HG03378 (cell line): ENCODE results near the gene BPIFB6.

ENCODE experiments used
- ATAC-seq: cut with Tn5 transposase; IDR thresholded peaks from one replicate; pipeline ENCODE4 v1.9.1; 2021; ENCODE audit warnings: mild to moderate bottlenecking, moderate library complexity; ENCODE audit not compliant: unreplicated experiment

The BPIFB6 gene

DNA sequence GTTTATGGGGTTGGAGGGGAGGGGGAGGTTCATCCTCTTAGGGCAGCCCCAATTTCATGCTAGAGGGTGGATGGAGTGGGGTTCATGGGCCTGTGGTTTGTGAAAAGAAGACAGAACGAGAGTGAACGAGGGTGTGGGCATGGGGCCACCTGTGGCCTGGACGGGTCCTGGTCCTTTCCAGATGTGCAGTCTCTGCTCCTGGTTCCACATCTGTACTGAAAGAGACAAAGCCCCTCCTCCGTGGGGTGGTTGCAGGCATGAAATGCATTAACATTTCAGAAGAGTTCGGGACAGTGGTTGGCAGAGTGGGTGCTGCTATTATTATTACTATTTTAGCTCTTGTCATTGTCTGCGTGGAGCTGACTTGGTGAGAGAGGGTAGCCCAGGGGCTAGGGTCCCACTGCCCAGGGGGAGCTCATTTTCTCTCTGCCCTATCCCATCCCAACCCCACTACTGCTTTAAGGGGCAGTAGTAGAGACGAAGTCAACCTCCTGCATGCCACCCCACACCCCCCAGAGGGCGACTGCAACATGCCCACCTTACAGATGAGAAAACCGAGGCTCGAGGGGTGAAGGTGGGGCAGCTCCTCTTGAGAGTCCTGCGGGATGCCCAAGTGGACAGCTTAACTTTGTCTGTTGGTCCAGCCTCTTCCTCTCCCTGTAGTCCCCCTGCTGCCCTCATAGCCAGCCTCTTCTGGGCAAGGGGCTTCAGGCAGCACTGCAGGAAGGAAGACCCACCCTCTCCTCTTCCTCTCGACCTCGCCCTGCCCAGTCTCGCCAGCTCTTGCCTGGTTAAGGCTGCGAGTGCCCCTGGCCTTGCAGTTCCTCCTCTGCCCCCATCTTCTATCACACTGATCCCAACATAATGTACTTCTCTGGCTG lies 15.5 kb upstream of the BPIFB6 start:
- ATAC-seq = no peak

DNA sequence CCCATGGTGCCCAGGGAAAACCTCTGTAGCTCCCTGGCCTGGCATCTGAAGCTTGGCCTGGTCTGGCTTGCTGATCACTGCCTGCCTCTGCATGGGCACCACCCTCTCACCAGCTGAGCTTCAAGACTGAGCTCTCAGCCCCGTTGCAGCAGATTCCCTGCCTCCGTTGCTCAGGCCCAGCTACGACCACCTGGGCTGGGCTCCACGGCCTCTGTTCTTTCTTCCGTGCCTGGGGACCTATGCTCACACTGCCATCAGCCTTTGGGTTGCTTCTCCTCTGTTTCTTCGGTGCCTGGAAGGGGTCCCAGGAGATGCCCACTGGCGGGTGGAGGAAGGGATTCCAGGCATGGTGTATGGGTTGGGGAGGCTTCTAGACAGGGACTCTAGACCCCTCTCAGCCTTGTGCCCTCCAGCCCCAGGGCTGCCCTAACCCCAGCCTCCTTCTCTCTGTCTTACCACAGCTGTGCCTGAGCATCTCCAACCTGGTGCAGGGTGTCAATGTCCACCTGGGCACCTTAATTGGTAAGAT lies 14.8 kb upstream of the BPIFB6 start:
- no peak for ATAC-seq

DNA sequence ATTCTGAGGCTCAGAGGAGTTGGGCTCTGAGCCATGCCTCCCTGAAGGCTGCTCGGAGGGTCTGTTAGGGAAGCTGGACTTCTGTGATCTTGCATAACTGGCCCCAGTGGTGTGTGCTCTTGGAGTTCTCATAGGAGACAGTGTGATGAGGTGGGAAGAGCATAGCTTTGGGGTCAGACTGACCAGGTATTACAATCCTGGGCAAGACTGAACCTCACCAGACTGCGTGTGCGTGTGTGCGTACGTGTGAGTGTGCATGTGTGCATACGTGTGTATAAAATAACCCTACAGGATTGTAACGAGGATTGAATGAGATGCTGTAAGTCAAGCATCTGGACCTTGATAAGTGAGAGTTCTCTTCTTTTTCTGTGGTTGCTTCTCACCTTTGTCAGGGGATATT lies 13.9 kb upstream of the BPIFB6 start:
- no peak for ATAC-seq

DNA sequence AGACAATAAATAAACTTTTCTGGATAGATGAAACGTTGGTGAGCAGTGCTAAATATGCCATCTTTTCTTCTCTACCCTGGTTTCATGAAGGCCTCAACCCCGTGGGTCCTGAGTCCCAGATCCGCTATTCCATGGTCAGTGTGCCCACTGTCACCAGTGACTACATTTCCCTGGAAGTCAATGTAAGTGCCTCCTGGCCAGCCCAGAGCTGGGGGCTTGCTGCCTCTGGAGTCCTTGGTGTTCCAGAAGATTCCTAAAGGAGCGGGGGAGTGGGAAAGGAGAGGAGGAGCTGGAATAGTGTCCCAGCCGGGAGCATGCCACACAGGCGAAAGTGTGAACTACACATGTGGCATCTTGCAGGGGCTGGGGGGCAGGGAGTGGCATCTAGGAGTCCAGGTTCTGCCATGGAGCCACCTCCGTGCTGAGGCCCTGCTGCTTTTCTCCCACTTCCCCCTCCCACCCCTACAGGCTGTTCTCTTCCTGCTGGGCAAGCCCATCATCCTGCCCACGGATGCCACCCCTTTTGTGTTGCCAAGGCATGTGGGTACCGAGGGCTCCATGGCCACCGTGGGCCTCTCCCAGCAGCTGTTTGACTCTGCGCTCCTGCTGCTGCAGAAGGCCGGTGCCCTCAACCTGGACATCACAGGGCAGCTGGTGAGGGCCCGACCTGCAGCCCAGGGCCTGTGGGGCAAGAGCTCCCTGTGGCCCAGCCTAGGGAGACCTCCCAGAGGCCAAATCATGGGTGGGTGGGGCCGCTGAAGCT lies 13.1 kb upstream of the BPIFB6 start:
- ATAC-seq = no peak

DNA sequence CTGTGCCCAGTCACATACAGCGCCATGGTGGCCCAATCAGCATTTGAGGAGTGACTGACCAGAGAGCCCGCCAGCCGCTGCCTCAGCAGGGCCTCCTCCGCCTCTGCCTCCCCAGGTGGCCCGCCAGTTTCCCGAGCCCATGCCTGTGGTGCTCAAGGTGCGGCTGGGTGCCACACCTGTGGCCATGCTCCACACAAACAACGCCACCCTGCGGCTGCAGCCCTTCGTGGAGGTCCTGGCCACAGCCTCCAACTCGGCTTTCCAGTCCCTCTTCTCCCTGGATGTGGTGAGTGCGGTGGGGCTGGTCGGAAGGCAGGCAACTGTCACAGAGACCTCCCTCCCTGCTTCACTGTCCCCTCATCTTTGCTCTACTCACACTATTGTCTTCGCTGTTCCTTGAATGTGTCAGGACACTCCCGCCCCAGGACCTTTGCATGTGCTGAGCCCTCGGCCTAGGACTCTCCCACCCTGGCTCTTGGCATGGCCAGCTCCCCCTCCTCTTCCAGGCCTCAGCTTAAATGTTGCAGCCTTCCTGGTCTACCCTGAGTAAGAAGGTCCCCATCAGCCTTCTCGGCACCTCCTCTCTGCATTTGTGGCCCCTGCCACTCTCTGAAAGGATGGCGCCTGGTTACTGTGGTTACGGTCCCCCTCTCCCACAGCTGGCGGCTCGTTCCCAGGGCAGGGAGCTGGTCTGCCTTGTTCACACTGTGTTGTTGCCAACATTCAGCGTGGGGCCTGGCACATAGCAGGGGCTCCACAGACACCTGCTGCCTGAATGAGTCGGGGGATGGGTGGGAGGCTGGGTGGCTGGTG lies 11.8 kb upstream of the BPIFB6 start:
- ATAC-seq = no peak

DNA sequence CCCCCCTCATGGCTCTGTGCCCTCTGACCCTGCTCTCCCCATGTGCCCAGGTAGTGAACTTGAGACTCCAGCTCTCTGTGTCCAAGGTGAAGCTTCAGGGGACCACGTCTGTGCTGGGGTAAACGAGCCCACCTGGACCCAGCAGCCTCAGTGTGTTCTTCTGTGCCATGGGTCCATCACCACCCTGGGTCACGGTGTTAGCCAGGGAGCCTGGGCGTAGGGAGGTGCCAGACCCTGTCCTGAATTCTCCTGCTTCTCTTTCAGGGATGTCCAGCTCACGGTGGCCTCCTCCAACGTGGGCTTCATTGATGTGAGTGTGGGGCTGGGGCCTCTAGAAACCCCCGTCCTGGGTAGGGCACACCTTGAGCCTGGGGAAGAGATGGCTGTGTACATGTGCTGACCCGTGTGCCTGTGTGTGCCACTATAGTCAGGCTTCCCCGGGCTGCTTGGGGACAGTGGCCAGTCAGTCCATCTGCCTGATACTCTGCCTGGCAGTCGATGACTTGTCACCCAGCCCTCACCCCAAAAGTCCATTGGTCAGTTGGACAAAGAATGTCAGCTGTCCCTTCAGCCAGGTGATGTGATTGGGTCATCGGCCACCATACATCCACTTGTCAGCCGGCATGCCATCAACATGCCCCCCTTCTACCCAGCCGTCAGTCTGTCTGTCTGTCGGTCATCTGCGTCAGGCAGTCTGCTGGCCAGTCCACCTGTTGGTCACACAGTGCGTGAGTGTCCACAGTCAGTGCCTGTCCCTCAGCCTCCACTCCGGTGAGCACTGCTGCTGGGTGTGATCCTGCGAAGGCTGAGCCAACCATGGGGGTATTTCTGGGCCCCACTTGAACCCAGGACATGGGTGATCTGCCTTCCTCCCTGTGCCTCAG lies 10.9 kb upstream of the BPIFB6 start:
- no peak for ATAC-seq

DNA sequence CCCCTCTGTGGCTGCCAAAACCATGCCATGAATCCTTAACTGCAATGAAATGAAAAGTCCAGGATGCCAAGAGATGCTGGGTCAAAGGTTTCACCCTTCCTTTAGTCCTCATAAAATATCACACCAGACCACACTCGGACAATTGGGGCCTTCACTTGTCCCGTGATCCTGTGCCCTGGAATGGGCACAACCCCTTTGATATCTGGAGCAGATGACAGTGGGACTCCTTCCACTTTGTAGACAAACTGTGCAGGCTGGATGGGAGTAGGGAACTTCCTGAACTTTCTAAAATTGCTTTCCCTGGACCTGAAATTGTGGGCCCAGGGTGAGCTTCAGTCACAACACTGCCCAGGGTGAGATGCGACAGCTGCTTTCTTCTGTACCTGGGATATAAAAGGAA lies 9.6 kb upstream of the BPIFB6 start:
- ATAC-seq = no peak

DNA sequence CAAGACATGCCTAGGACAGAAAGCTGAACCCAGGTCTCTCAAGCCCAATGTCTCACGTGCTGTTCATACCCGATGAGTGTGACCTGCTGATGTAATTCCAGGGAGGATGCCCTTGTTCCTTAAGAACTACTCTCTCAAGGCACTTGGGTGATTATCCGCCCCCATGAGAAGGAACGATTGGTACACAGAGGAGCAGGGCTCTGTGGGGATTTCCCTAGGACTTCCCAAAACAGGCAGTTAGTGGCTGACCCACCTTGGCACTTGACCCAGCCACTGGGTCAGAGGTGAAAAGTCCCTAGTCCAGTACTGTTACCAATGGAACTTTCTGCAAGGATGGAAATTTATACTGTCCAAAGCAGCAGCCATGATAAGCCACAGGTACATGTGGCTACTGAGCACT lies 9.2 kb upstream of the BPIFB6 start:
- ATAC-seq = no peak

DNA sequence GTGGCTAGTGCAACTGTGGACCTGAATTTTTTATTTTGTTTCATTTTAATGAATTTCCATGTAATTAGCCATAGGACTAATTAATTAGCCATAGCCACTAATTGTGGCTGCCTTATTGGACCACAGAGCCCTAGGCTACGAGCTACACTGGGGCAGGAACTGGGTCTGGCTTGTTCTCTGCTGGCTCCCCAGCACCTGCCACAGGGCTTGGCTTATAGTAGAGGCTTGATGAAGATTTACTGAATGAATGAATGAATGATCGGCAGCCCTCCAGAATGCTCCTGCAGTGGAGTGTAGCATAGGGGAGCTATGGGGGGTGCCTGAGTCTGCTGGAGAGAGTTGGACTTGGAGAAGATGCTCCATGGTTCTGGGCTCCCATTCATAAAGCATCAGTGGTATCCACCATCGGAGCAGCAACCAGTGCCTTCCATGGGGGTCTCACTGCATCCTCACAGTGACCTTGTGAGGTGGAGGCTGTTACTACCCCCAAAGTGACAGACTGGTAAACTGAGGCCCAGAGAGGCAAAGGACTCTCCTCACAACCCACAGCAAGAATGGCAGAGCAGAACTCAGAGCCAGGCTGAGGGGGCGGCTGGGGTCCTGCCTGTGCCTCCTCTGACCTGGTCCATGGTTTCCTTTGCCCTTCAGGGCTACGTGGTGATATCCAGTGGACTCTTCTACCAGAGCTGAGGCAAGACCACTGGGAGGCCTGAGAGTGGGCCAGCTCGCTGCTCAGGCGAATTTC lies 8.6 kb upstream of the BPIFB6 start:
- no peak for ATAC-seq

DNA sequence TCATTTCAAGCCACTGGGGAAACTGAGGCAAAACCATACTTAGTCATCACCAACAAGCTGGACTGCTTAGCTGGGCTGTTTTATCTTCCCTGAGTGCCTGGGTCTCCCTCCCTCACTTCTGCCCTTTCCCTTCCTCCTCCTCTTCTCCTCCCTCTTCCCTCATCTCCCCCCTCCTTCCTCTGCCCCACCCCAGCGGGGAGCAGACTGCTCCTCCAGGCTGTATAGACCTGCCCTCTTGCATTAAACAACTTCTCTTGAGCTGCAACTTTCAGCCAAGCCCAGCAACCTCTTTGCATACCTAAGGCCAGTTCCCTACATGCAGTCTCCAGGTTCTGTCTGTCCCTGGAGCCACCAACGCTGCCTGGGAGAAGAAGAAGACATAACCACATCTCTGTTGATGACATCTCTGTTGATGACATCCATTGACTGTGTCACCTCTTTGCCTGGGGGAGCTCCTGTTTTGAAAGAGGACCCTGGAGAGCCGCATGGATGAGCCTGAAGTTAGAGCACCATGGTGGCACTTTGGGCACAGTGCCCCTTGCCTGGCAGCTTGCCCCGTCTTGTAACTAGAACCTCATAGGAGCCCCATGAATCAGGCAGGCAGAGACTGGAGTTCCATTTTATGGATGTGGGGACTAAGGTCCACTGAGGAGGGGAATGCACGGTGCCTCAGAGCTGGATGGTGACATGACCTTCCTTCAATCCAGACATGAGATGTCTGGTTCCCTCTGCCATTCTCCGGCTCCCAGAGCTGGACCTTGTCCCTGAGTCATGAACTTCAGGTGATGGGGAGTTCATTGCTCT lies 7.8 kb upstream of the BPIFB6 start:
- ATAC-seq = no peak

DNA sequence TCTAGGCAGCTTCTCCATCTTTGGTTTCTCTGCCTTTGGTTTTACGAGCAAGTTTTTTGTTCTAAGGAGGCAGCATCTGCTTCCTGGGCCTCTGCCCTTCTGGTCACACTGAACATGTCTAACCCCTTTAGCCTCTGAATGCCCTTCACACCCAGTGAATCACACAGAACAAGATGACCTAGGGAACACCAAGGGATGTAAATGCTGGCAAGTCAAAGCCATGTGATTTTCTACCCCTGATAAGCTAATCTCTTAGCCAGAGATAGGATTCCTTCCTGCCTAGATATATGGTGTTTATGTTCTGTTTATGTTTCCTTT lies 7.2 kb upstream of the BPIFB6 start:
- ATAC-seq = no peak

DNA sequence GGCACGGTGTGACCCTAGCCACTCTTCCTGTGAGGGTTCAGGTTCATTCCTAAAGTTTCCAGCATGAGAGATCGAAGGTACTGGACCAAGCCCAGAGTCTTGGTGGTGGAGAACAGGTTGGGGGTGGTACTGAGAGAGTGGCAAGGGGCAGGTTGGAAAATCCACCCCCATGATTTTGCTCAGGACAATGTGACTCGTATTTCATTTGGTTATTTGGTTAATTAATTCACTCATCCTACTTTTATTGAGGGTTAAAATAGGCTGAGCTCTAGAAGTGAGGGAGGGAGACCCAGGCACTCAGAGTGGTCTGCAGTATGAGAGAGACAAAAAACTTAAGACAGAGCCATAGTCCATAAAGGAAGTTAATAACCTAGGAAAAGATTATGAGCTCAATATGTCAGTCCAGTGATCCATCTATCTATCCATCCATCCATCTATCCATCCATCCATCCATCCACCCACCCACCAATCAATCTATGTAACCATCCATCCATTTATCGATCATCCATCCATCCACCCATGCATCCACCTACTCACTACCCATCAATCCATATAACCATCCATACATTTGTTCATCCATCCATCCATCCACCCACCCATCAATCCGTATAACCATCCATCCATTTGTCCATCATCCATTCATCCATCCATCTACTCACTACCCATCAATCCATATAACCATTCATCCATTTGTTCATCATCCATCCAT lies 6.7 kb upstream of the BPIFB6 start:
- ATAC-seq = no peak

DNA sequence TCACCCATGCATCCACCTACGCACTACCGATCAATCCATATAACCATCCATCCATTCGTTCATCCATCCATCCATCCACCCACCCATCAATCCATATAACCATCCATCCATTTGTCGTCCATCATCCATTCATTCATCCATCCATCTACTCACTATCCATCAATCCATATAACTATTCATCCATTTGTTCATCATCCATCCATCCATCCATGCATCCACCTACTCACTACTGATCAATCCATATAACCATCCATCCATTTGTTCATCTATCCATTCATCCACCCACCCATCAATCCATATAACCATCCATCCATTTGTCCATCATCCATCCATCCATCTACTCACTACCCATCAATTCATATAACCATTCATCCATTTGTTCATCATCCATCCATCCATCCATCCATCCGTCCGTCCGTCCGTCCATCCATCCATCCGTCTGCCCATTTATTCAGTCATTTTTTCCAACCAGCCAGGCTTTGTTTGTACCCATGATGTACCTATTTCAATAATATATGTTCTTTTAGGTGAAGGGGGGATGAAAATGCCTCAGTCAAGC lies 6.1 kb upstream of the BPIFB6 start:
- no peak for ATAC-seq

DNA sequence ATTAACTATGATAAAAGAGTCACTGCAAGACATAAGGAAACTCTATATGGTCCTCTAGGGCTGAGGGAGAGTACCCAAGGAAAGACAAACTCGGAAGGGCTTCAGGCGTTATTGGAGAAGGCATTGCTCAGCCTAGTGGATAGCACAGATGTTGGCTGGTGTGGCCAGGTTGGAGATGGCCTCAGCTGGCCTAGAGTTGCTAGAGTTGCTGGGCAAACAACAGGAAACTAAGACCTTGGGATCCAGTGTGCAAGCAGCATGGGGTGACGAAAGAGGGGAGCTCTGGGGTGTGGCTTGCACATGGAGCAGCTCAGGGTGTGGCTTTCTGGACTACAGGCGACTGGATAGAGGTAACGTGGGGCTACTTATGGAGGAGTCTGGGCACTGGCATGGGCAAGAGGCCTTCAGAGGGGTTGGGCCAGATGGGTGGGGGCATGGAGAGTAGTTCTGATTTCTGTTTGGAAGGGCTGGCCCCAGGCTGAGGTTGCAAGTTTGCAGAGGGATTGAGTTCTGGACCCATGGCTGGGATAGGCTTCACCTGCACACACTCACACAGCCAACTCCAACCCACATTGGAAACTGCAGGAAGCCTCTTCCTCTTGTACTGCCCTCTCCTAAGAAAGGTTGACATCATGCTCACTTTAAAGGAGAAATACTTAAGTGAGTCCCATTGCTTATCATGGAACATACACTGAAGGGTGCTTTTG lies 5.2 kb upstream of the BPIFB6 start:
- ATAC-seq = no peak

DNA sequence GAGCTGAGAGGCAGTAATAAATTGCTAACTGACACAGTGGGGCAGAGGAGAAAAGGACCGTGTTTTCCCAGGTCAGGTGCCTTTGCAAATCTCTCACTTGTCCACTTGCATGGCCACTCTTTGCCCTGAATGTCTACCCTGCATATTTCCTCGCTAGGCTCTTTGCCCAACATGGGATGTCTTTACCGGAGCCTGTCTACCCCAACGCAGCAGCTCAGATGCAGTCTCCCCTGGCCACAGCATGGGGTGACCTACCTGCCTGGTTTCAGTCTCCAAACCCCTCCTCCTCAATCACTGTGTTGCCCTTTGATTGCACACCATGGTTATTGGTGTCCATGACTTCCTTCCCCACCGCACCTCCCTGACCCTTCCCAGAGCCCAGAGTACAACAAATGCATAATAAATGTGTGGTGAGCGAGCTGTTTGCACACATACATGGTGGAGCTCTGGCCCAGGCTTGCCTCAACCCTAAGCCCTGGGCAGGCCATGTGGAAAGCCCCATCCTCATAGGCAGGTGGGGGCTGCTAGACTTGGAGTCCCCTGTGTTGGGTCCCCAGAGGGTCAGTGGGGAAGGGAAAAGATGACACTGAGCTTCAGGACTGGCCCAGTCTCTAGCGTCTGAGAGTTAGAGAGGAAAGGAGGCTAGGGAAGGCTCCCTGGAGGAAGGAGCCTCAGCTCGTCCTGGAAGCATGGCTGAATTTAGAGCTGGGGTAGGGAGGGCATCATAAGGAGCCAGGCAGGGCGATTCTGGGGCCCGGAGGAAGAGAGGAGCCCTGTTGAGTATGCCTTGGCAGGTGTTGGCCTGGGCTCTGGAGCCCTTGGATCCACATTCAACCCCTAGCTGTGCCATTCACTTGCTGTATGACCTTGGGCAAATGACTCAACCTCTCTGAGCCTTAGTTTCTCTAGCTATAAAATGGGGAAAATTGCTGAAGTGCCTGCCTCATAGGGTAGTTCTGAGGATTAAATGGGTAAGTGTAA lies 4.4 kb upstream of the BPIFB6 start:
- no peak for ATAC-seq
